ENCODE data around the gene EGLN3.

EGLN3 gene

DNA sequence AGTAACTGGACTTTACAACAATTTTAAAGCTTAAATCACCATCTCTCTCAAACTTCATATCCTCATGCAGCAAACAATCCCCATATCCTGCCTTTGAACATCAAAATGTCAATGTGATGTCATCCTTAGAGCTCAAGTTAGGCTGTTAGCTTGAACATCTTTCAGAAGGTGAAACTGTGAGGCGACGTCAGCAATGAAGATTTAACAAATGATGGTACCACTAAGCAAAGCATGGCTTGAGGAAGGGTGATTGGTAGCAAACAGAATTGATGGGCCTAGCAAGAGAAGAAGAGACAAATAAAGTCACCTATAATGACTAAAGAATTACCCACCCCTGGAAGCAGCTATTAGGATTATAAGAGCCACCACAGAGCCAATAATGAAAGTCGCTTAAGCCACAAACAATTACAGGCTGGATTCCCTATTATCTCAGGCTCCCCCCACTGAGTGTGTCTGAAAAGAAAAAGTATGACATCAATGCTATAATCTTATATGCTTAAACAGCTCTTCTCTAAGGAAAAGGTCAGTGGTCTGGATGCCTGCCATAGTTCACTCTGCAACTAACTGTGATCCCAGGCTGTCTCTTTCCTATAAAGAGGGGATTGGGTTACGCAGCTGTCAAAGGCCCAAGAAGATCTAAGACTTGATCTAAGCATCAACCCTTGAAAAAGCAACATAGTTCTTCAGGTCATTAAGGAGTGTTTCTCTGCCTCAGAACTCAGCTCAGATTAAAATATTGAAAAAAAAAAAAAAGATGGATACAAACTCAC is 18.1 kb downstream of the EGLN3 start:
- in situ Hi-C loops (cut with MboI; ENCODE audit: low pct_unique_long_range_greater_than_20kb, low sequenced_read_pairs, unreplicated experiment) = no loop called here
- DNase-seq (ENCODE audit: low spot score) = no peak
- TF ChIP-seq, protein P1, sequence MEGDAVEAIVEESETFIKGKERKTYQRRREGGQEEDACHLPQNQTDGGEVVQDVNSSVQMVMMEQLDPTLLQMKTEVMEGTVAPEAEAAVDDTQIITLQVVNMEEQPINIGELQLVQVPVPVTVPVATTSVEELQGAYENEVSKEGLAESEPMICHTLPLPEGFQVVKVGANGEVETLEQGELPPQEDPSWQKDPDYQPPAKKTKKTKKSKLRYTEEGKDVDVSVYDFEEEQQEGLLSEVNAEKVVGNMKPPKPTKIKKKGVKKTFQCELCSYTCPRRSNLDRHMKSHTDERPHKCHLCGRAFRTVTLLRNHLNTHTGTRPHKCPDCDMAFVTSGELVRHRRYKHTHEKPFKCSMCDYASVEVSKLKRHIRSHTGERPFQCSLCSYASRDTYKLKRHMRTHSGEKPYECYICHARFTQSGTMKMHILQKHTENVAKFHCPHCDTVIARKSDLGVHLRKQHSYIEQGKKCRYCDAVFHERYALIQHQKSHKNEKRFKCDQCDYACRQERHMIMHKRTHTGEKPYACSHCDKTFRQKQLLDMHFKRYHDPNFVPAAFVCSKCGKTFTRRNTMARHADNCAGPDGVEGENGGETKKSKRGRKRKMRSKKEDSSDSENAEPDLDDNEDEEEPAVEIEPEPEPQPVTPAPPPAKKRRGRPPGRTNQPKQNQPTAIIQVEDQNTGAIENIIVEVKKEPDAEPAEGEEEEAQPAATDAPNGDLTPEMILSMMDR (IDR thresholded peaks at IDR 0.05; ENCODE audit: extremely low read depth, insufficient read depth, missing control alignments) = no peak

DNA sequence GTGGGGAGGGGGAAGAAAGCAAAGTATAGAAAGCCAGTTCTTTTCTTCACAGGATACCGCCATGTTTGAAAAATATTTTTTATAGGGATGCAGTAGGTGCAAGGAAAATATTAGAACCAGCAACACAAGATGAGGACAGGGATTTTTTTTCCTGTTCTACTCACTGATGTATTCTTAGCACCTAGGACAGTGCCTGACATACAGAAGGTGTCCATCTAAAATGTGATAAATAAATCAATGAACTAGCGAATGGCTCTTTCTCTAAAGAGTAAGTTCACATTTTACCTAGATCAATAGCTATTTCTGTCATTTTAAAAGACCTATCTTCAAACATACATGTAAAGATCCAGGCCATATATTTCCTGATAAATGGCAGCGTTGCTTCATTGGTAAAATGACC is 18.8 kb downstream of the EGLN3 start:
- TF ChIP-seq, protein P1 (IDR thresholded peaks at IDR 0.05; ENCODE audit: extremely low read depth, insufficient read depth, missing control alignments) = no peak
- in situ Hi-C loops (cut with MboI; ENCODE audit: low pct_unique_long_range_greater_than_20kb, low sequenced_read_pairs, unreplicated experiment) = no loop called here
- no peak for DNase-seq (ENCODE audit: low spot score)

DNA sequence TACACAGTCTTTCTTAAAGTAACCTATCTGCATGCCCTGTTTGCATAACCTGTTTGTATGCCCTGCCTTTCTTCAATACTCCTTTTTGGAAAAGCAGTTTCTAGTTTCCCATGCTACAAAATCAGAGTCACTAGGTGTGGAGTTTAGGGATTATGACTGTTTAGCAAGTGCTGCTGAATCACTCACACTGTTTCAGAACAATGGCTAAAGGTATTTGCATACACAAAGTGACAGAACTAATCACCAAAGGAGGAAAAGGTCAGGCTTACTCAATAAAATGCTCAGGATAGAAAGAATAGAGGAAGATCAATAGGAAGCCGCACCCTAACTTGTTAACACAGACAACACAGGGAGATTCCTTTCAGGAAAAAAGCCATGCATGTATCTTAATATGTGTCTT is 19.4 kb downstream of the EGLN3 start:
- in situ Hi-C loops (cut with MboI; ENCODE audit: low pct_unique_long_range_greater_than_20kb, low sequenced_read_pairs, unreplicated experiment) = no loop called here
- TF ChIP-seq, protein P1 (IDR thresholded peaks at IDR 0.05; ENCODE audit: extremely low read depth, insufficient read depth, missing control alignments) = no peak

DNA sequence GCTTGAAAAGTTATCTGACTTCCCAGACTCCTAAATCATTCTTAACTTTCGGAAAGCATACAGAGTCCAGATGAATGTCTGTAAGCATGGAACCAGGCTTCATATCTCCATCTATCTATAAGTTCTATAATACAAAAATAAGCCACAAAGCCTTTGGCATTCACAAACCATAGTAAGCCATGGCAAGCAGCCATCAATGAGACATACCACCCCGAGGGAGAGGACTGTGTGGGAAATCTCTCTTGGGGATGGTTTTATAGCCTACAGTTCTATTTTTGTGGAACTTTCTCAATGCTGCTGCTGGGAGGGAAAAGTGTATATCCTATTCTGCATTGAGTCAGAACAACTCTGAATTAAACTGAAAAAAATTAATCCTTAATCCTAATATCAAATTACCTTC is 20.4 kb downstream of the EGLN3 start:
- in situ Hi-C loops (cut with MboI; ENCODE audit: low pct_unique_long_range_greater_than_20kb, low sequenced_read_pairs, unreplicated experiment) = no loop called here
- no peak for DNase-seq (ENCODE audit: low spot score)
- TF ChIP-seq, protein P1 (IDR thresholded peaks at IDR 0.05; ENCODE audit: extremely low read depth, insufficient read depth, missing control alignments) = no peak

More for the DNA sequence above, 19.4 kb downstream of the EGLN3 start:
- no peak for DNase-seq (ENCODE audit: low spot score)

DNA sequence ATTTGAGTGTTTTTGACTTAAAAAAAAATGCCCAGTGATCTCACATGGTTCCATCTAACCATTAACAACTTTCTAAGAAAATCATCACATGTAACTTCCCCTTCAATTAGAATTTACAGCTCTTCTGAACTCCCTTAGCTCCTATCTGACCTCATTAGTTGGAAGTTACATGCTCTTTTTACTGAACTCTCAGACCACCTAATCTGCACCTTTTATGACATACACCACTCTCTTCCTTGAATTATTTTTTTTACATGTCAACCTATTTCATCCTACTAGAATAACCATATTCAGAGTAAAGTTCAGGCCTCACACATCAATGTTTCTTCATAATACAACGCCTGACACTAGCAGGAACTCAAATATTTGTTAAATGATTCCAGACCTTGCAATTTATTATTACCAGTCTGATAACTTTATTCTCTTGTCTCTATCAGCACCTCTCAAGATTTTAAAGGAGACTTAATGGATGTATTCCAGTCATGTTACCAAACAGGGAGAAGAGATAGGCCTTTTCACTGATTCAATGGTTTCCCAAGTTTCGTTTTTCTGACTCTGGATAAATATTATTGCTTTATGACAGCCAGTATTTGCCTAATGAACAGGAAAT is 21.0 kb downstream of the EGLN3 start:
- DNase-seq (ENCODE audit: low spot score) = no peak

DNA sequence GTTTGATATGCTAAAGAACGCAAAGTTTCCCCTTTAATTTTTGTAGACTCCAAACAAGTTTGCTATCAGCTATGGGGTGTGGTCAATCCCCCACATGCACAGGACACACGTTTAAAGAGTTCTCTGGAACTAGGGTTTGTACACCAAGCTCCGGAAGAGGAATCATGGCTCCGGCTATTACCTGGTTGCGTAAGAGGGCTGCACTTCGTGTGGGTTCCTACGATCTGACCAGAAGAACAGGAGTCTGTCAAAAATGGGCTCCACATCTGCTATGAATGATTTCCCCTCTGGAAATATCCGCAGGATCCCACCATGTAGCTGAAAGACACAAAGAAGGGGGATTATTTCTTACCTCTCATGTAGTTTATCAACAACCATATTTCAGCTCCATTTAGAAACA is 22.0 kb downstream of the EGLN3 start:
- TF ChIP-seq, protein P1 (IDR thresholded peaks at IDR 0.05; ENCODE audit: extremely low read depth, insufficient read depth, missing control alignments) = no peak
- DNase-seq (ENCODE audit: low spot score) = no peak
- in situ Hi-C loops (cut with MboI; ENCODE audit: low pct_unique_long_range_greater_than_20kb, low sequenced_read_pairs, unreplicated experiment) = no loop called here

More for the DNA sequence above, 21.0 kb downstream of the EGLN3 start:
- TF ChIP-seq, protein P1 (IDR thresholded peaks at IDR 0.05; ENCODE audit: extremely low read depth, insufficient read depth, missing control alignments) = no peak
- in situ Hi-C loops (cut with MboI; ENCODE audit: low pct_unique_long_range_greater_than_20kb, low sequenced_read_pairs, unreplicated experiment) = no loop called here
